NCI-H1092 treated with DMSO at 0.1 percent for 48 hours (cell line): Measurements from ENCODE around the gene STAB1.

Experiments used
- DNase-seq: peaks from one replicate; lab custom pipeline; 2025; lab: John Stamatoyannopoulos, UW

Gene STAB1

DNA sequence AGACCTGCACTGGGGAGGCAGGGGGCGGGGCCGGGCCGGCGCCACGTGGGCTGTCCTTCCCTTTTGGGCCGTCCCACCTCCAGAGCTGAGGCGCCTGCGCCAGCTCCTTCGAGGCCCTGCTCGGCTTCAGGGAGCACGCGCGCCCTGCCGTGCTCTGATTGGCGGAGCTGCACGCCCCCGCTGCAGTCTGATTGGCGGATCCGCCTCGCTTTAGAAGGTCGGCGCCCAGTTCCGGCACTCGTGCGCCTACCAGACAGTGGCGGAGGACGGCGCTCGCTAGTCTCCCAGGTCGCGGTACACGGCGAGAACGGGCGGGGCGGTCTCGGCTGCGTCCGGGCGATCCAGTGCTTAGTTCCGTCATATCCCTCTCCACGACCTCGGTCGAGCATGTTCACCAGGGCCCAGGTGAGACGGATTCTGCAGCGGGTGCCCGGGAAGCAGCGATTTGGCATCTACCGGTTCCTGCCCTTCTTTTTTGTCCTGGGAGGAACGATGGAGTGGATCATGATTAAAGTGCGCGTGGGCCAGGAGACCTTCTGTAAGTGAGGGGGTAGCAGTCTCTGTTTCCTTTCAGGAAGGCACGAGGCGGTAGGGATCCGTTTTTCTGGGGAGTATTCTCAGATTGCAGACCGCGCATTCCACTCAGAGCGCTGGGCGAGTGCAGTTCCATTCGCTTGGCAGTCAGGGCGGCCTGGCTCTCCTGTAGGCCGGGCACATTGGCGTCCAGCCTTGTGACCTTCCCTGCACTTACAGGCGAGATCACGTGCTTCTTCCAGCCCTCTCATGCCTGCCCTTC lies 41.4 kb downstream of the STAB1 start, which contains the start of gene UQCC5:
Gene UQCC5 (plus strand): TSS at position 237 of the 796 bp plus-strand sequence. CDS start 151 bp downstream, at position 388.
- peak; percentile 95 for DNase-seq

DNA sequence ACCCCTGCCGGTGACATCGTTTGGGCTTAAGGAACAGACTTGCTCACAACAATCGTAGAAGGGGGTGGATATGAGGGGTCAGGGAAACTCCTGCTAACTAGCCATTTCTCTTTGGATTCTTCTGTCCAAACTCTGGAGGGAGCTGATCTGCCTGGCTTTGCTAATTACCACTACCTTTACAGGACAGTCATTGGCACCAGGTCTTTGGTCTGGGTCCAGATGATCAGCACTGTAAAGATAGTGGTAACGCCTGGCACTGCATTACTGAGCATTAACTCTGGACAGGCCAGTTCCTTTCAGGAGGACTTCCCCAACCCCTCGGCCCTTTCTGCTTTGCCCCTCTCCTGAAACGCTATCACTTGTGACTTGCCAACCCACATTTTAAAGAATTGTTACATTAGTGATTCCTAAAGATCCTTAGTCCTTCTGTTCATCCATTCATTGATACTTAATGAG lies 42.1 kb downstream of the STAB1 start:
- no peak for DNase-seq

DNA sequence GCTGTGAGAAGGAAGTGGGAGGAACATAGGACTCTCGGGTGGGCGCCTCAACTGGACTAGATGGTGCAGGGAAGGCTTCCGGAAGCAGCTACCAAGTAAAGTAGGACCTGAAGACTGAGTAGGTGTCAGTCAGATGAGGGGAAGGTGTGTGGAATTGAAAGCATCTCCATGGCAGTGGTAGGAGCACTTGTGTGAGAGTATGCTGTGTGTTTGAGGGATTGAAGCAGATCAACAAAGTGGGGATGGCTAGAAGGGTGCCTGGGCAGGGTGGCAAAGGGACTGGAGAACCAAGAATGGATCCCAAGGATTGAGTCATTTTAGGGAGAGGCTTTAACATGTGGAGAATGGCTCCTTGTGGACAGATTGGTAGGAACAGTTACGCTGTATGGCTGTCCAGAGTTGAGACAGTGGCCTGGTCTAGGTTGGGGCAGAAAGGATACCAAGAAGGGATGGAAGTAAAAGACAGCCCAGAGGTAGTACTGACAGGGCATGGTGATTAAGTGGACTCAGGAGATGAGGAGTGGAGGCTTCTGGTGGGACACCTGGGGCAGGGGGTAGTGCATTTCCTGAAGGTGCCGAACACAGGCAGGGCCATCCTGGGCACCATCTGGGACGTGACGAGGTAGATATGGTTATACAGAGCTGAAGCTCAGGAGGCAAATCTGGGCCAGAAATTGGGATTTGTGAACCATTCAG lies 42.7 kb downstream of the STAB1 start:
- no peak for DNase-seq

DNA sequence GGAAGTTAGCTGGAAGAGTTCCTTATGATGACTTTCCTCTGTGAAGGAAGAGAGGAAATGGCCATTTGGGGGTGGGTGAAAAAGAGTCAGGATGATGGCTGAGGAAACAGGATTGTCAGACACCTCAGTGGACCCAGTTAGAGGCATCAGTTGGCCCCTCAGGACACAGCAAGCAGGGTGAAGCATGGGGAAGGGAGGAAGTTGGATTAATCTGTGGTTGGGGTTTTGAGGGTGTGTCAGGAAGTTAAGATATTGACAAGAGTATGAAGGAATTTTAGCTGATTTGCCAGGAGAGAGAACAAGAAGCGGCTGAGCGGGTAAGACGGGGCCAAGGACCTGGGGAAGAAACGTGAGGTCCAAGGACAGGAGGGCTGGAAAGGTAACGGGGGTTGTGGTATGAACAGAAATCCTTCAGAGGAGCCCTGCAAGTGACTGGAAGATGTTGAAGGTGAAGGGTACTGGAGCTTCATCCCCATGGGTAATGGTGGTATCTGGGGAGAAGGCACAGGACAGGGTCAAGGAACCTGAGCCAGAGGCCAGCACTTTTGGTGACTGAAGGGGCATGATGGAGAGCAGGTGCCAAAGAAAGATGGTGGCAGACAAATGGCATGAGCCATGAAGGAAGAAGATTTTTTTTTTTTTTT lies 44.0 kb downstream of the STAB1 start:
- no peak for DNase-seq

DNA sequence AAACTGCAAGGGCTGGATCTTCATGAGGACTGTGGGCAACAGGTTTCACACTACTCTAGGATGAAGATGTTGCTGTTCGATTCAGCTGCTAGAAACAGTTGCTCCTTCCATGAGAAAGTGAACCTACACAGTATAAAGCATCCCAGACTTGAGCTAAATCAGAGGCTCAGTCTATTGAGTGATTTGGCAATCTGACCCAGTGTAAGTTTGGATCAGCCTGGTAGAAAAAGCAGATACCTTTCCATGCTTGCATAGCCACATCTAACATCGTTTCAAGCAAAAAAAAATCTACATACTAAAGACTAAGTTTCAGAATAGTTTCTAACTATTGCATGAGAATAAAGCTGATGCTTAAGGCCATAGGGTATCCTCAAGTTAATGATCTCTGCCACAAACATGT lies 45.9 kb downstream of the STAB1 start:
- DNase-seq, result no peak

DNA sequence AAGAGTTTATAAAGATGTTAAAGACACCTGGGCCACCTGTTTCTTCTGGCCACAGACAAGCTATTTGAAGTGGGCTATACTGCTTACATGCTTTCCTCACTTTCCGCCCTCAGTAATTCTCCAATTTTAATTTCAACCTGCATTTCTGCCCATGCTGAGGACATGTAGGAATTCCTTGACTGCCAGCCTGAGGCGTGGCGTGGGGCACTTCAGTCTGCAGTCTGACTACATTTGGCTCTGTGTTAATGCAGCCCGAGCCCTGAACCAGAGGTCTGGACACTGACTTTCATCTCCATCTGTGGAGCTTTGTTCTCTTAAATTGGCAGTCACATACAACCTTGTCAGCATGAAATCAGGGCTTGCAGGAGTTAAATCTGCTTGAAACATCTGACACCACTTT lies 49.8 kb downstream of the STAB1 start:
- DNase-seq, result no peak

DNA sequence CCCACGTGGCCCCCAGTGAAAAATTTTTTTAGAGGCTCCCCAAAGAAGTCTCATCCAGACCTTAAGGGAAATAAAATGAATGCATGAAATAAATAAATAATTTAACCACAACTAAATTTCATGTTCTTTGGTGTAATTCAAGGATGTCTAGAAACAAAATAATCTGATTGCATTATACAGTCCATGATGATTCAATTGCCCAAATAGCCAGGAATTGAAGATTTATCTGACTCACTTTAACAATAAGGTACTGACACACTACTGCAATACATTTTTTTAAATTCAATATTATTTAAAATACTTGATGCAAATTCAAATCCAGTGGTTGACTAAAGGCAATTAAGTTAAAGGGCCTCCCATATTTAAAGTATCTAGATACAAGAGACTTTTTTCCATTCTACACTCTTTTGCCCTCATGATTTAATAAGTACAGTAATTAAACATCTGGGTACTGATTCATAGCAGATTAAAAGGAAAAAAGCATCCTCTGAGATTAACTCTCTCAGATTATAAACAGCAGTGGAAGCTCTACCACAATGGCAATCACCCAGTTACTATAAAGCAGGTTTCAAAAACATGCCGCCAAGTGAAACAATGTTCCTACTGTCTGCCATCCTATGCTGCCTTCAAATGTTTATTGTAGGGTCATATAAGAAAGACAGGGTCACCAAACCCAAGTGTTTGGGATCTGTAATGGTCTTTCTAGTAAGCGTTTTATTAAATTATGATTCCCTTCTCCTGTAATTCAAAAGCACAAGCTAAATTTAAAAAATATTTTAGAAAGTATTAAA lies 51.2 kb downstream of the STAB1 start:
- no peak for DNase-seq

DNA sequence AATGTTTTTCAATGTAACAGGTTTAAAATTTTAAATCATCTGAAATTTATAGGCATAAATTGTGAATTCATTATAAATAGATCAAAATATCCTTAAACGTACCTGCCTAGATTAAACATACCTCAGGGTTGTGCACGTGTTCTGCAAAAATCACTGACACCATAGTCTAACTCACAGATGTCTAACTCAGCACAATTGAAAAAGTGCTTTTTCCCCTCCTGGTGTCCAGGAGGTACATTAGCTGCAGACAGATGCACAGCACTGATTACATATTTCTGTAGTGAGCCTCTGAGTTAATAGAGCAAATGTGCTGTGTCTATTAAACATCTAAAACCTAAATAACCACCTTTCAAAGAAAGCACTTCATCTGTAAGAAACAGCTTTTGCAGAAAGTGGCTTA lies 52.0 kb downstream of the STAB1 start:
- DNase-seq, result no peak

DNA sequence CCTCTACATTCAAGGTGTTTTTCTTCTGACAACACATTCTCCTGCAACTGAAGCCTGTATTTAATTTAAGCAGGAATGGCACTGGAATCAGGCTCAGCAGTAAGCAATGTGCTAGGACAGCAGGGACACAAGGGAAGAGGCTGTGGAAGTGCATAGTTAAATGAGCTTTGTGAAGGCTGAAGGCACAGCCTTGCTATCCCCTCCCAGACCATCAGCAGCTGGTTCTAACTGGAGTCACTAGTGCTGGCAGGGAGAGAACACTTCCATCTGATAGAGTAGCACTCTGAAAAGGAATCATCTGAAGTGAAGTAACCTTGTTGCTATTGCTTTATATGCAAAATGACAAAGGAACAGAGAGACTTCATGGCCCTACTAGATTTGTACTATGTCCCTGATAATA lies 56.0 kb downstream of the STAB1 start:
- DNase-seq, result no peak

DNA sequence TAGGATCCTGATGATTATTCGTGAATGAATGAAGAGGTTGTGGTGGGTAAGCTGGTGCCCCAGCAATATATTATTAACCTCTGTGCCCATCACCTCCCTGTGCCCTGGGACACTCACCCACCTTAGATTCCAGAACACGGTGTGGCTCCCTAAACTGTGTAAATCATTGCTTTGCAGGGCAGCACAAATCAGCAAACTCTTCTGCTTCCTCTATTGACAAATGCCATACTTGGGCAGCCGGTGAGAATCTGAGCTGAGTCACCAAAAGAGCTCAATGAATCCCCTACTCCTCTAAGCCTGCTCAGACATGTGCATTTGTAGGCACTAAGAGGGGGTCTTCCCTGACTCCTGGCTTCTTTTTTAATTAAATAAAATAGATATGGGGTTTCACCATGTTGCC lies 57.0 kb downstream of the STAB1 start:
- no peak for DNase-seq

DNA sequence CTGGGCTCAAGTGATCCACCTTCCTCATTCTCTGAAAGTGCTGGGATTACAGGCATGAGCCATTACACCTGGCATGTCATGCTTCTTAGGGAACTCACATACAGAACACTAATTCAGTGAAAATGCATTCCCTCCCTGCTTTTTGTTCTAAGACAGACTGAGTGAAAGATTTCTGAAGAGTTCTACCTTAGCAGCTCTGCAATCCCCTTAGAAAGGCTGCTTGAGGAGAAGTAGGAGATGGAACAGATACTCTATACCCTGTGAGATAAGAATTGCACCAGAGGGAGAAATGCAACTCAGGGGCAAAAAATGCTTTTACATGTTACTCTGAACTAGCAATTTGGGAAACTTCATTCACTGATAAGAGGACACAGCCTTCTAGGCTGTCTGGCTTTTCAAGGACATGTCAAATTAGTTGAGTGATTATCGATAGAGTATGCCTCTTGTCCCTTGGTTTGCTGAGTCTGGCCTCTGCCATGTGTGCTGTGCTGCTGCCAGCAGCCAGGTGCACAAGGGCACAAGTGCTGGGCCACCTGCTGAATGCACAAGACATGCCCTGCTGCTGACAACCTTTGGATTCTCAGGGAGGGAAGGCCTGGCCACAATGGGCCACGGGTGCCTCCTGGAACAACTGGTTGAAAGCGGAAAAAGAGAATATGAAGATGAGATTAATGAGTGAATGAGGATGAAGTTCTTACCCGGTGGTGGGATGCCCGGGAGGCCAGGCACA lies 59.1 kb downstream of the STAB1 start:
- DNase-seq, result peak; percentile 8

DNA sequence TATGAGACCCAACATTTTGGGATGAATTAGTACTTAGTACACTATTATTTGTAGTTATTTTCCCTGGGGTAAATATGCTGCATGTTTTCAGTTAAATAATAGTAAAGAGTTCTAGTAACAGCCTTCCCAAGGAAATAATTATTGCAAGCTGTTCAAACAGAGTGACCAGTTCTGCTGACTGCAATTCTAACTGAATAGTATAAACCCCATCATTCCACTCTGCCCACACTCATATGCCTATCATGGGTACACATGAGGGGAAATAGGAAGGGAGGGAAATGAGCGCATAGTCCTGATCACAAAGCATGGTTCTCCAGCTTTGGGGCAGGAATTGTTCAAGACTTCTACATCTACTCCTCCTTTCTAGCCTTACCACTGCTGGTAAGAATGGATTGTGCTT lies 59.9 kb downstream of the STAB1 start:
- DNase-seq, result no peak

DNA sequence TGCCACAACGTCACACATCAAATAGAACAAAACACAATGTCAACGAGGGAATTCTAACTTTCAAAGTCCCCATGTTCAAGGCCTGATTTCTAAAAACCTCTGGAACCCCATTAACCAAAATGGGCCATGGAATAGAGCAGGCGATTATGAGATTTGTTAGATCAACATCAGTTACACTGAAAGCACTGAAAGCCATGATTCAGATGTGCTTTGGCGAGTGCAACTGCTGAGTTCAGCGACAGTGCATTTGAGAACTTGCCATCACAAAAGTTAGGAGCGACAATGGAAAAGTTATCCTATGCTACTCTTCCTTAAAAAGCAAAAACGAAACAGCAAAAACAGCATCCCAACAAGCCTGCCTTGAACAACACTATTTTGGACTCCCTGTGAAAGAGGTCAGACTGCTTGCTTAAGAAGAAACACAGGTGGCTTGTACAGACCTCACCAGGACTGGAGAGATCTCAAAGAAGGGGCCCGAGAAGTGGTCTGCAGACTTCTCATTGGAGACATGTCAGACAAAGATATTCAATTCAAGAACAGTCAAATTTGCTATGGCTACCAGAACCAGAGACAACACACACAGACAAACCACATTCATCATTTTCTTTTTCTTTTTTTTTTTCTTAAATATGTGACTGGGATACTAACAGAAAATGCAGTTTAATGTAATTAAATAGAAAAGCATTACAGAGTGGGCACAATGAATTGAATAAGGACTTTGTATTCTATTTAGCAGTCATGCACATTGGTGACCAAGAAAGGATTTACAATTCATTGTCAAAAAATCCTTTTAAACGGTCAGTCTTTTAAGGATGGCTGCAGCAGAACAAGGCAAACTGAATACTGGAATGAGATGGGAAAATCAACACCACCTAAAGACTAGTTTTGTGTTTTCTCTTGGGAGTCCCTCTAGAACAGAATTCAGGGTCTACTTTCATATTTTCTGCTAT lies 62.1 kb downstream of the STAB1 start:
- no peak for DNase-seq

DNA sequence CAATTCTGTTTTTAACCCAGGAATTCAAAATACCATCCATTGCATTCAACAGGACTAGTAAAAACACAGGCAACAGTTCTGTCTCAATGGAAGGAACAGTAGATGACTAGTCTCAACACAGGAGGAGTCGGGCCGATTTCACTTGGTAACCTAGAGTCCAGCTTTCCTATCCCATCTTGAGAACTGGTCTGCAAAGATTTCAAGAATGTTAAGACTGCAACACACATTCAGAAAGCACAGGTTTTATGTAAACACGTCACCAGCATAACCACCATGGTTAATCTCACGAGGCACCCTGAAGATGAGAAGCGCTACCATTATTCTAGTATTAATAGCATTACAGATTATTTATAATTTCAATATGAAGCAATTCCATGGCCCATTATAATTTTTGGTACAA lies 63.3 kb downstream of the STAB1 start:
- DNase-seq, result no peak

DNA sequence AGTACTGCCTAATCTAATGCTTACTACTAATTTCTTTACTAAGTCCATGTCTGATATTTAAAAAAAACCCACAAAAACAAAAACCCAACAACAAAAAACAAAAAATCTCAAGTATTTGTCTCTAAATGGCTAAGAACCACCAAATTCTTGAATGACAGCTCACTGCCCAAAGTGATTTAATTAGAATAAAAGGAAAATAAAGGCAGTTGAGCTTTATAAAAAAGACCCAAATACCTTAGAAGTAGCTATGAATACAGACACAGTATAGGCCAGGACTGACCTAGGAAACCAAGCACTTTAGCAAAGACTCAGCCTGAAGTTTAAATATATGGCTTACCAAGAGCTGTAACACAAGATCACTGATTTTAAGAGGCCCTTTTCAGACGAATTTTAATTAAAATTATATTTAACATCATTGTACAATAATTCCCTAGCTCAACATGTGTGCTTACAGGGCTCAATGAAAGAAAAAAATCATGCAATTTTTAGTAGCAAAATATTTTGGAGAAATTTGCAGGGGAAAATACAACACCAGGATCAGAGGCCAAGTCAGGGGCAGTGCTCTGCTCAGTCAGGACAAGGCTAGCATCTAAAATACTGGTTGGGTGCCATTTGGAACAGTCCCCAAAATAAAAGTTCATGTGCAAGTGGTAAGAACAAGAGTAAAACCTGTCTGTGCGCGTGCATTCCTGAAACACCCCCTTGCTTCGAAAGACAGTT lies 66.0 kb downstream of the STAB1 start:
- DNase-seq, result no peak

DNA sequence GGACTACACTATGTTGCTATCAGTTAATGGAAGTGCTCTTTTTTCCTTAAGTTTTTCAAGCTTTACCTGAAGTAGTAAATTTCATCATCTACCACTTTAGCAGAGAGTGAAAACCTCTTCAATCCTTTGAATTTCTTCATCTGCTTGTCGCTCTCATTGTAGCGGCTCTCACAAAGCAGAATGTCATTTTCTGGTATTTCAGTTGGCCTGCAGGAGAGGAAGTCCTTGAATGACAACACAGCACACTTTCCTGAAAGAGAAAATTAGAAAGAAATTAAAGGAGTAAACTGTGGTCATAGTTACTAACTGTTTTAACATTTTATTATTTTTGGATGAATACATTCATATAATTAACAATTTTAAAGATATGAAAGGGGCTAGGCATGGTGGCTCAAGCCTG lies 68.8 kb downstream of the STAB1 start:
- no peak for DNase-seq

DNA sequence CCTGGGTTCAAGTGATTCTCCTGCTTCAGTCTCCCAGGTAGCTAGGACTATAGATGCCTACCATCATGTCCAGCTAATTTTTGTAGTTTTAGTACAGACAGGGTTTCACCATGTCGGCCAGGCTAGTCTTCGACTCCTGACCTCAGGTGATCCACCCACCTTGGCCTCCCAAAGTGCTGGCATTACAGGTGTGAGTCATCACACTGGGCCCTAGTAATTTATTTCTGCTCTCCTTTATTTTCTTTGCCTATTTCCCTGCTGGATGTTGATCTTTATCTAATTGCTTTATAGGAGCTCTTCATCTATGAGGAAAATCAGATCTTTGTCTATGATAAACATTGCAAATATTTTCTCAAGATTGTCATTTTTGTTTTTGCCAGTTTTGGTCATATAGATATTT lies 72.9 kb downstream of the STAB1 start:
- DNase-seq, result no peak

DNA sequence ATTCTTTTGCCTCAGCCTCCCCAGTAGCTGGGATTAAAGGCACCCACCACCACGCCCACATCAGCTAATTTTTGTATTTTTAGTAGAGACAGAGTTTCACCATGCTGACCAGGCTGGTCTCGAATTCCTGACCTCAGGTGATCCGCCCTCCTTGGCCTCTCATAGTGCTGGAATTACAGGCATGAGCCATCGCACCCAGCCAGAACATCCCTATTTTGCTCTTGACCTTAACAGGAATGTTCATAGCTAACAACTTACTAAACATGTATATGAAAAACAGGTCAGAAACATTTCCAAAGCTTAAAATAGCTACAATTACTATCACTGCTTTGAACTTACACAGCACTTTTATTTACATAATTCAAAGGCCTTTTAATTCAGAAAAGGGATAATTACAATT lies 74.9 kb downstream of the STAB1 start:
- no peak for DNase-seq

DNA sequence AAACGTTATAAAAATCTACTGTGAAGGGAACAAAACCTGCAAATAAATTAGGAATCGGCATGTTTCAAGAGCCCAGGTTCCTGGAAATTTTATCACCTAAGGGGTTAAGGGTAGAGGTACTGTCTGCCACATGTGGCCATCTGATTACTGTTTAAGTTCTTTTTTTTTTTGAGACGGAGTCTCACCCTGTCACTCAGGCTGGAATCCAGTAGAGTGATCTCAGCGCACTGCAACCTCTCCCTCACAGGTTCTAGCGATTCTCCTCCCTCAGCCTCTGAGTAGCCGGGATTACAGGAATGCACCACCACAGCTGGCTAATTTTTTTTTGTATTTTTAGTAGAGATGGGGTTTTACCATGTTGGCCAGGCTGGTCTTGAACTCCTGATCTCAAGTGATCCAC lies 77.1 kb downstream of the STAB1 start:
- DNase-seq, result no peak
